GM12872 (cell line): ENCODE results near the gene FHIT.

Source experiments
- TF ChIP-seq, protein P1 (sequence below): IDR thresholded peaks from 3 replicates; pipeline ENCODE4 v1.5.1; 2011; ENCODE audit warnings: low read depth, mild to moderate bottlenecking, low read length, moderate library complexity; ENCODE audit not compliant: insufficient read depth

The FHIT gene

DNA sequence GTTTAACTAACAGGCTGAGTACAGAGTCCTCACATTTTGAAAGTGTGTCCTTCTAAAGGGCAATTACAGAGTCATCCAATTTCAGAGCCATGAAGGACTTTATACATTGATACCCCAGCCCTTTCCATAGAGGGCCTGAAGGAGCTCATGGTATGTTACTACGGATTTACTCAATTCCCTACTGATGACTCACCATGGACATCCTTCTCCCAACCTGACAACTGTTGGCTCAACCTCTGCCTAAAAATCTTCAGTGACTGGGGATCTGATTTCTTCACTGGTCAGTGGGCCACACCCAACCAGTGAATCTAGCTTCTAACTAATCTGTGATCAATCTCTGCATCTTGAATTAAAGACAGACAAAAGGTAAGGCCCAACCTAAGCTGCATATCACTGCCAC, 1238.0 kb downstream of the FHIT start:
- TF ChIP-seq, protein P1, sequence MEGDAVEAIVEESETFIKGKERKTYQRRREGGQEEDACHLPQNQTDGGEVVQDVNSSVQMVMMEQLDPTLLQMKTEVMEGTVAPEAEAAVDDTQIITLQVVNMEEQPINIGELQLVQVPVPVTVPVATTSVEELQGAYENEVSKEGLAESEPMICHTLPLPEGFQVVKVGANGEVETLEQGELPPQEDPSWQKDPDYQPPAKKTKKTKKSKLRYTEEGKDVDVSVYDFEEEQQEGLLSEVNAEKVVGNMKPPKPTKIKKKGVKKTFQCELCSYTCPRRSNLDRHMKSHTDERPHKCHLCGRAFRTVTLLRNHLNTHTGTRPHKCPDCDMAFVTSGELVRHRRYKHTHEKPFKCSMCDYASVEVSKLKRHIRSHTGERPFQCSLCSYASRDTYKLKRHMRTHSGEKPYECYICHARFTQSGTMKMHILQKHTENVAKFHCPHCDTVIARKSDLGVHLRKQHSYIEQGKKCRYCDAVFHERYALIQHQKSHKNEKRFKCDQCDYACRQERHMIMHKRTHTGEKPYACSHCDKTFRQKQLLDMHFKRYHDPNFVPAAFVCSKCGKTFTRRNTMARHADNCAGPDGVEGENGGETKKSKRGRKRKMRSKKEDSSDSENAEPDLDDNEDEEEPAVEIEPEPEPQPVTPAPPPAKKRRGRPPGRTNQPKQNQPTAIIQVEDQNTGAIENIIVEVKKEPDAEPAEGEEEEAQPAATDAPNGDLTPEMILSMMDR, result no peak

DNA sequence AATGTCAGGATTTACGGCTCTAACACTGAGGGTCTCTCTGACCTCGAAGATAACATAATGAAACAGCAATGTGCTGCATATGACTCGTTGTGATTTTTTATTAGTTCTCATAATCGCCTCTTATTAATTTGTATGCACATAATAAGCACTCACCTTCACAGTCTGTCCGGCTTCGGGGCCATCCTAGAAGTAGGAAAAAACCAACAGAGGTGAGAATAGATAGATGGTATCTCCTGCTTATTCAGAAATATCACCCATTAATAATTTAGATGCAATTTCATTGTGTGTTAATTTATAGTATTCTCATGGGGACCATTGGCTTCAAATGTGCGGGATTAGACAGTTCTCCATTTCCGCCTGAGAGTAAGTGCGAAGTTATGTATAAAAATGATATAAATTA, 1240.0 kb downstream of the FHIT start:
- TF ChIP-seq, protein P1, result no peak

DNA sequence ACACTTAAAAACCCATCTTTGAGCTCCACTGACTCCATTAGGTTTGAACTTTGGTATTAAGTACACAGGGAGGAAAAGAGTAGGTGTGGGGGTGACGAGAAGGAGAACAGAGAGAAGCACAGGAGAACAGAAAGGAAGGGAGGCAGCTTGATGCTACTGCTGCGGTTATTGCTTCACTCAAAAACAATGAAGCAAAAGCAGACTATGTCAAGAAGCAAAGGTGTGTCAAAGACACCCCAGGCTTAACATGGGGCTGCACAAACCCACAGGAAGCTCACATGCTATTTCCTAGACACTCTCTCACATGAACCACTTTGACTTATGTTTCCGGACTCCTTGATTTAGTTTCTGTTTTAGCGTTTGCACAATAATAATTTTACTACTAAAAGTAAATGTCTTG, 1240.5 kb downstream of the FHIT start:
- TF ChIP-seq, protein P1, result no peak

- TF ChIP-seq, protein P1, result no peak
Observed at GRCh38 chr3:60009931-60010478, 1241.2 kb downstream of the FHIT start.

GRCh38 chr3:60001369-60001768, 1249.9 kb downstream of the FHIT start:
- TF ChIP-seq, protein P1, result no peak

DNA sequence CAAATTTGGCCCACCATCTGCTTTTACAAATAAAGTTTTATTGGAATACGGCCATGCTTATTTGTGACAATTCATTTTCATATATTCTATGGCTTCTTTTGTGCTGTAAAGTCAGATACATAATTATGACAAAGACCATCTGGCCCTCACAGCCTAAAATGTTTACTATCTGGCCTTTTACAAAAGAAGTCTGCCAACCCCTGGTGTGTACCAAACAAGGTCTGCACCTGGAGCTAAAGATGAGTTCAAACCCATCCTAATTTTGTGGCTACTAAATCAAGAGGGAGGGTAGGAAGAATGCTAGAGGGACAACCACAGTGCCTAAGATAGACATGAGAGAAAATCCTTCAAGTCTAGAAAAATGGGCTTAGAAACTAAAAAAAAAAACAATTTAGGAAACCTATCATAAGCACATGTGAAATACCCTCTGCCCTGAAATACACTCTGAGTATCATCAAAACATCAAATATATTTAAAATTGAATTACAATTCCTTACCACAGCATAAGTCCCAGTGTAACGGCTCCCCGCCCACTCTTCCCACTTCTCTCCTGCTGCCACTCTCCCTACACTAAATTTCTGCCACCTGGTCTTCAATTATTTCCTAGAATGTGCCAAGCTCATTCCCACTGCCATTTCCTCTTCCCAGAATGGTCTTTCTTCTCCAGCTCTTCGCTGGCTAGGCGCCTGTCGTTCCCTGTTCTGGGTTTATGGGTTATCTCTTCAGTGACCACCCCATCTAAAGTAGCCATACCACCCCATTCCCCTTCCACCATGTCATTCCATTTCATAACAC, 1250.7 kb downstream of the FHIT start:
- TF ChIP-seq, protein P1, result no peak

DNA sequence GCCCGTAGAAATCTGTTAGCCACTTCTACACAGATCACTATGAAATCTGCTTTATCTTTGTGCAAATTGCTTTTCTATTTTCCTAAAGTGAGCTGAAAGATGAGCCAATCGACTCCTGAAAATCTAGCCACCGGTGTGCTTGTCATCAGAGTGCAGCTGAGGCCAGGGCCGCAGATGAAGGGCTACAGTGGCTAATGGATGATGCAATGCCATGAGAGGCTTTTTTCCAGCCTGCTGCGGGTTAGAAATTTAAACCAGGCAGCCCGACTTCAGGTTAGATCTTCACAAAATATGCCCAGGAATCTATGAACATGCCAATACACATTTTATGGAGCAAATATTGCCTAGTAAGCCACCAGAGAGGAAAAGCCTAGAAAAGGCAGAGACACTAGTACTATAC, 1253.2 kb downstream of the FHIT start:
- TF ChIP-seq, protein P1, result no peak
